Rectal smooth muscle tissue (tissue), 1 donor: ENCODE data around the gene UPF1.

Experiments used
- H3K27ac ChIP-seq: one replicate; pipeline ENCODE4 v1.7.0; 2013; ENCODE audit warnings: low read depth, low read length, inconsistent platforms
- H3K27me3 ChIP-seq: one replicate; pipeline ENCODE4 v1.7.0; 2013; ENCODE audit warnings: low read length; ENCODE audit not compliant: control insufficient read depth, insufficient read depth
- H3K36me3 ChIP-seq: one replicate; pipeline ENCODE4 v1.7.0; 2013; ENCODE audit warnings: low read length; ENCODE audit not compliant: control insufficient read depth, insufficient read depth
- H3K4me1 ChIP-seq: one replicate; pipeline ENCODE4 v1.7.0; 2013; ENCODE audit warnings: low read length; ENCODE audit not compliant: control insufficient read depth, insufficient read depth
- H3K4me3 ChIP-seq: one replicate; pipeline ENCODE4 v1.7.0; 2013; ENCODE audit warnings: low read length
- H3K9ac ChIP-seq: one replicate; pipeline ENCODE4 v1.7.0; 2013; ENCODE audit warnings: low read length

UPF1 gene

DNA sequence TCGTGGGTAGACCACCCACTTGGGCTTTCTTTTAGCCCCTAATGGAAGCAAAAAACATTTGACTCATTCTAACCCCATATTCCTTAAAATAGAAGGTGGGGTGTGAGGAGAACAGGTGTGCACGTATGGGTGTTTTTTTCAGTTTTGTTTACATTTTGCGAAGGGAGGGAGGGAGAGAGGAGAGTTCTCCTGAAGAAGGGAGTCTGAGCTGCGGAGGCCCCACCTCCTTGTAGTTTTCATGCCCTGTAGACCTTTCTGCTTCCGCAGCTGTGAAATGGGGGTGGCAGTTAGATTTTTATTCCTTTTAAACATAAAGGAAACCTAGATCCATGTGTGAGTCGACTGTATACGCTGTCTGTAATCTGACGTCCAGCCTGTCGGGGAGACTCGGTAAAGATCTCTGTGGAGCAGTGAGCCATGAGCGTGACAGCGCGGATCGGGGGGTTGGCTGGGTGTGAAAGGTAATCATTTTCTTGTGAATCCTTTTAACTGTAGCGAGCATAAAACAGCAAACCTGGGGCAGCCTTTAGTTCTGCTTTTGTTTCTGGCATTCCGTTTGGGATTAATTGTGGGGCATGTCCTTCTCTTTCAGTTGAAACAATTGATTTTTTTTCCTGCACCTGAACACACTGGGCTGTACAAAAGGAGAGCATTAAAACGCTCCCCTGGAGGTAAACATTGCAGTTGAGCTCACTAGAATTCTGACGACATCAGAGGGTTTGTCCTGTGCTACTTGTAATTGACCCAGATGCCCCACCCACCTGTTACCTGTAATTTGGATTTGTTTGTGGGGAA is 2.3 kb downstream of the UPF1 start:
- peak overlapping the region; percentile 41 for H3K4me3 ChIP-seq
- peak overlapping the region; percentile 6 for H3K9ac ChIP-seq
- H3K36me3 ChIP-seq = no peaks in the 10 kb centered on the region
- H3K27ac ChIP-seq = no peak overlapping the region
- H3K27me3 ChIP-seq = no peaks in the 10 kb centered on the region
- peaks cover 8% of the 10 kb centered on the region for H3K4me1 ChIP-seq

- Histone ChIP-seq H3K27ac (no peak overlapping the region), H3K4me3 (no peak overlapping the region), H3K36me3 (no peaks in the 10 kb centered on the region), H3K4me1 (peaks cover 8% of the 10 kb centered on the region), H3K9ac (no peak overlapping the region), H3K27me3 (no peaks in the 10 kb centered on the region)
Measured at GRCh38 chr19:18834644-18834984, 2.9 kb downstream of the UPF1 start.

GRCh38 chr19:18839465-18840287 is 7.9 kb downstream of the UPF1 start:
- H3K4me3 ChIP-seq = no peak overlapping the region
- no peaks in the 10 kb centered on the region for H3K27me3 ChIP-seq
- peaks cover 5% of the 10 kb centered on the region for H3K4me1 ChIP-seq
- H3K9ac ChIP-seq = no peak overlapping the region
- H3K27ac ChIP-seq = no peak overlapping the region
- H3K36me3 ChIP-seq = no peaks in the 10 kb centered on the region

- Histone ChIP-seq H3K4me3 (no peak overlapping the region), H3K9ac (no peak overlapping the region), H3K27me3 (no peaks in the 10 kb centered on the region), H3K4me1 (peaks cover 5% of the 10 kb centered on the region), H3K27ac (no peak overlapping the region), H3K36me3 (no peaks in the 10 kb centered on the region)
Measured at GRCh38 chr19:18840288-18841267, 8.8 kb downstream of the UPF1 start.

- Histone ChIP-seq H3K36me3 (no peaks in the 10 kb centered on the region), H3K9ac (no peak overlapping the region)
Measured at GRCh38 chr19:18841400-18841799, 9.6 kb downstream of the UPF1 start.

GRCh38 chr19:18842166-18842565 is 10.4 kb downstream of the UPF1 start:
- Histone ChIP-seq H3K4me3 (no peak overlapping the region), H3K27ac (no peak overlapping the region), H3K4me1 (peaks cover 8% of the 10 kb centered on the region), H3K36me3 (no peaks in the 10 kb centered on the region), H3K9ac (no peak overlapping the region), H3K27me3 (no peaks in the 10 kb centered on the region)

More at GRCh38 chr19:18841400-18841799, 9.6 kb downstream of the UPF1 start:
- H3K27me3 ChIP-seq = no peaks in the 10 kb centered on the region
- no peak overlapping the region for H3K4me3 ChIP-seq
- H3K4me1 ChIP-seq = peaks cover 5% of the 10 kb centered on the region
- H3K27ac ChIP-seq = no peak overlapping the region

- Histone ChIP-seq H3K4me1 (peaks cover 12% of the 10 kb centered on the region), H3K27ac (no peak overlapping the region), H3K36me3 (peaks cover 2% of the 10 kb centered on the region), H3K27me3 (no peaks in the 10 kb centered on the region), H3K9ac (no peak overlapping the region), H3K4me3 (no peak overlapping the region)
Measured at GRCh38 chr19:18843960-18844359, 12.2 kb downstream of the UPF1 start.

- no peak overlapping the region for H3K4me3 ChIP-seq
- peaks cover 12% of the 10 kb centered on the region for H3K4me1 ChIP-seq
- H3K27me3 ChIP-seq = no peaks in the 10 kb centered on the region
- H3K27ac ChIP-seq = no peak overlapping the region
- H3K9ac ChIP-seq = no peak overlapping the region
- H3K36me3 ChIP-seq = peaks cover 2% of the 10 kb centered on the region
Measured at GRCh38 chr19:18844806-18845329, 13.1 kb downstream of the UPF1 start.

DNA sequence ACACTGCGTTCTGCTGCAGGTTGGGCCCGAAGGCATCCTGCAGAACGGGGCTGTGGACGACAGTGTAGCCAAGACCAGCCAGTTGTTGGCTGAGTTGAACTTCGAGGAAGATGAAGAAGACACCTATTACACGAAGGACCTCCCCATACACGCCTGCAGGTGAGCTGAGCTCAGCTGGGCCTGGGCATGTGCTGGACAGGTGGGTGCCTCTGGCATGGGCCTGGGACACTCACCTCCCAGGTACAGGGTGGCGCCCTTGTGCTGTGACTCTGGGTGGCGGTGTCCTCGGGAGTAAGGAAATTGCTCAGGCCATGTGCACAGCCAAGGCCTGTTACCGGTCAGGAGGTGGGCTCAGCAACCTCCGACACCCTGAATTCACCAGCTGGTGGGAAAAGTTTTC is 14.2 kb downstream of the UPF1 start:
- Histone ChIP-seq H3K27me3 (no peaks in the 10 kb centered on the region), H3K4me3 (no peak overlapping the region), H3K9ac (no peak overlapping the region), H3K4me1 (peaks cover 13% of the 10 kb centered on the region), H3K27ac (no peak overlapping the region), H3K36me3 (peaks cover 5% of the 10 kb centered on the region)

GRCh38 chr19:18846862-18847548 is 15.2 kb downstream of the UPF1 start:
- Histone ChIP-seq H3K27me3 (no peaks in the 10 kb centered on the region), H3K4me3 (no peak overlapping the region), H3K27ac (peak overlapping the region; percentile 8), H3K9ac (no peak overlapping the region), H3K36me3 (peaks cover 14% of the 10 kb centered on the region), H3K4me1 (peaks cover 13% of the 10 kb centered on the region)

DNA sequence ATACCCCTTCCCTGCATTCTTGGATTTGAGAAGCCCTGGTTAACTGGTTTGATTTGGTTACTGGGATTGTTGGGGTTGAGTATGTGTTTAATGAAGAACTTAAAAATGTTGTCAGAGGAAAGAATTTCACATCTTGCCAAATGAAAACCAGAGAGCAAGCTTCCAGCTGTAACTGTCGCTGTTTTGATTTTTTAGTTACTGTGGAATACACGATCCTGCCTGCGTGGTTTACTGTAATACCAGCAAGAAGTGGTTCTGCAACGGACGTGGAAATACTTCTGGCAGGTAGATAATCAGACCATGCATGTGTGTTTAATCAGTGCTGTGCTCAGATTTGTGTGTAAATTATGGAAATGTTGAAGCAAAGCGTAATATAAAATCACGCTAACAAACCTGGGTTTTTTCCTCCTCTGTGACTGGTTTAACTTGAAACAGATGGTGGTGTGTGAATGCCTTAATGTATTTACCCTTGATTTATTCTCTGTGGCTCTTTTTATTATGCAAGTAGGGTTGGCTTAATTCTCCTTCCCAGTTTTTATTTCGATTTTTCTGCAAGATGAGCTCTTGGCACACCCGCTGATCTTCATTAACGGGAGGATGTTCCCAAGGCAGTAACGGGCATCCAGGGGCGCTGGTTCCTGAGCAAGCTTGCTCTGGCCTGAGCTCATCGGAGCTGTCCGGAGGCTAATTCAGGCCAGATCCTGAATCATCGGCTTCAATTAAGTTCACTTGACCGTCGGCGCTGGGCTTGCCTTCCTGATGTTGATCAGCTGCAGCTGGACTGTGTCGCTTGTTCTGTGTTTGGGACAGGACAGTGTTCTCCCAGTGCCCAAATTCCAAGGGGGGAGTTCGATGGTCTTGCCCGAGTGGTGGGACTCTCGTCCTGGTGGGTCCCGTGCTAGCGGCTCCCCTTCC is 16.0 kb downstream of the UPF1 start:
- Histone ChIP-seq H3K4me1 (peaks cover 13% of the 10 kb centered on the region), H3K9ac (no peak overlapping the region)

More for the DNA sequence above, 16.0 kb downstream of the UPF1 start:
- Histone ChIP-seq H3K4me3 (no peak overlapping the region), H3K27ac (peak overlapping the region; percentile 60), H3K27me3 (no peaks in the 10 kb centered on the region), H3K36me3 (peaks cover 18% of the 10 kb centered on the region)
